Posterior vena cava (tissue), 2 donors: ENCODE measurements around the gene DHRSX. TPM values are rescaled to one million over a fixed set of nuclear protein-coding genes. Genes with fewer than 3 reads are reported as not detected.
A peak's percentile ranks its signal among the peaks of the same experiment; 100 is the strongest.
"Not testable (repeated sequence)": the region's sequence is repeated elsewhere in the genome, so short reads cannot be mapped to it uniquely, and the experiment has no call there.

Experiments
- DNase-seq: peaks from one replicate; pipeline ENCODE4 v3.0.0-alpha.2; 2020; ENCODE audit warnings: low spot score
- intact Hi-C, 2 donors: fragments of 100-400 bp; cut with DNase I; formaldehyde crosslinking; loops; one replicate each; pipeline versions ENCODE4 v1.14.1 to v1.14.2; 2022 to 2023
- total RNA-seq, 2 donors: library from RNA; stranded (reverse); fragmentation: NEBNext Ultra II Directional; extraction: Animal tissue kit (Norgen Biotek cat#: 25700); gene quantifications; one replicate each; pipeline ENCODE4 v1.2.1, GENCODE V29; 2021
- donor health status: DM: yes; HTN: yes; CAD: no.
- donor health status: DM: yes; HTN: yes; CAD: no.

The DHRSX gene
- total RNA-seq, 2 donors from 2014 or later: 16.0 to 18.9 TPM

DNA sequence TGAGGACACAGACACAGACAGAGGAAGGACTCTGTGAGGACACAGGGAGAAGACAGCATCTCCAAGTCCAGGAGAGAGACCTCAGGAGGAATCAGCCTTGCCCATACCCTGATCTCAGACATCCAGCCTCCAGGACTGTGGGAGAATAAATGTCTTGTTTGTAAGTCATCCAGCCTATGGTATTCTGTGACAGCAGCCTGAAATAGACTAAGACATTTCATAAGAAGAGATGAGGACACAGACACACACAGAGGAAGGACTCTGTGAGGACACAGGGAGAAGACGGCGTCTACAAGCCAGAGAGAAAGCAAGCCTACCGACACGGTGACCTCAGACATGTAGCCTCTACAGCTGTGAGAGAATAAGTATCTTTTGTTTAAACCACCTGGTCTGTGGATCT is 112.1 kb downstream of the DHRSX start:
- no peak for DNase-seq

DNA sequence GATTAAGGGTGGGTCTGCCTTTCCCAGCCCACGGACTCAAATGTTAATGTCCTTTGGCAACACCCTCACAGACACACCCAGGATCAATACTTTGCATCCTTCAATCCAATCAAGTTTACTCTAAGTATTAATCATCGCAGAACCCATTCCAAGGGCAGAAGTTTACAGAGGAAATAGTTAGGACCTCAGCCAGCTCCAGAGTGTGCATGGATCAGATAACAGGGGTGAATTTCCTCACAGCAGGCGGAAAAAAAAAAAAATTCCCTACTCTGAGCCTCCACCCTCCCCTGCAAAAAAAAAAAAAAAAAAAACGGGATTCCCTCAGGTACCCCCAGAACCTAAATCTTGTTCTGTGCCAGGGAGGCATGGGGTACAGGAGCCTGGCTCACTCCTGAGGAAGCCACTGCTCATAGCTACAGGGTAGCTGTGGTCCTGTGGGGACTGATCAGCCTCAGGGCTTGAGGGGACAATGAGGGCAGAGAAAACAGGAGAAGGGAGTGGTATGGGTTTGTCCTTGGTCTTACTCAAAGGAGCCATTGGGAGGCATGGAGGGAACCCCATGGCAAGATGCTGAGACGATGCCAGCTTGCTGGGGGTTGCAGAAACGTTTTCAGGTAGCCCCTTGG is 113.0 kb downstream of the DHRSX start:
- DNase-seq: peak; percentile 35
- intact Hi-C loops: no loop called here

More for the DNA sequence above, 112.1 kb downstream of the DHRSX start:
- intact Hi-C loops: no loop called here

DNA sequence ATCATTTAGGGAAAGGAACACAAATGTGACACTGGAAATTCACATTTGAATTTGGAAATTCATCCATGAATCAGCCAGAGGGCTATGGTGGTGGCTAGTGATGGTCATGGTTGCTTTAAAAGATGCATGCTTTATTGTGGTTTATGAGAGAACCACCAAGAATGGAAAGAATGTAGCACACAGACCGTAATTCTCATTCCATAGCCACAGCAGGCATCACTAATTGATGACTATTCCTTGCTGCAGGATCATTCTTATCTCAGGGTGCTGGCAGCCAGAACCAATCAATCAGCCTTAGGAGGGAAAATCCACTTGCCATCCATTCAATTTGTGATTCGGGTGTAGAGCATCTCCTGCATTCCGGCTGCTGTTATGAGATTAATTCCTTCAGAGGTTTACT is 115.6 kb downstream of the DHRSX start:
- intact Hi-C loops: no loop called here
- peak; percentile 2 for DNase-seq

DNA sequence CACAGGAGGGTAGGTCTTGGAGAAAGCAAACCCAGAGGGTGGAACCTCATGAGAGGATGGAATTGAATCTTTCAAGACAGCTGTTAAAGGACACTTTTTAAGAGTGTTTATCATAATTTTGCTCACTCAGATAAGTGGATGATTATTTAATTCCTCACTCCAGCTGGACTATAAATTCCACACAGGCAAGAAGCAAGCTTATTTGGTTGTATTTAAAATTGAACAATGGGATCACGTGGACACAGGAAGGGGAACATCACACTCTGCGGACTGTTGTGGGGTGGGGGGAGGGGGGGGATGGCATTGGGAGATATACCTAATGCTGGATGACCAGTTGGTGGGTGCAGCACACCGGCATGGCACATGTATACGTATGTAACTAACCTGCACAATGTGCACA is 116.3 kb downstream of the DHRSX start:
- intact Hi-C loops: no loop called here

DNA sequence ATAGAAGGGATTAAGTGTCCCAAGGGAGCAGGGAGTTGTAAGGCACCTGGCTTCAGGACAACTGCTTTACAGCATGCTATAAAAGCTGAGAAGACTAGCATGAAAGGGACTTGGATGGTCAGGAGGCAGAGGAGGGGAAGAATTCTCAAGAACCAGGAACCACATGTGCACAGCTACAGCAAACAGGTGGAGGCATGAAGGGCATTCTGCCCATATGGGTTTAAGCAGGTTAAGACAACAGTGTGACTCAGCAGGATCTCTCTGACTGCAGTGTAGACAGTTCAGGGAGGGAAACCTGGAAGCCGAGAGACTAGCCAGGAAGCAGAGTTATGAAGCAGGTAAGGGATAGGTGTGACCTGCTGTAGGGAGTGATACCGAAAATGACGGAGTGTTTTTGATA is 117.0 kb downstream of the DHRSX start:
- intact Hi-C loops: no loop called here
- no peak for DNase-seq

More for the DNA sequence above, 116.3 kb downstream of the DHRSX start:
- DNase-seq: no peak

DNA sequence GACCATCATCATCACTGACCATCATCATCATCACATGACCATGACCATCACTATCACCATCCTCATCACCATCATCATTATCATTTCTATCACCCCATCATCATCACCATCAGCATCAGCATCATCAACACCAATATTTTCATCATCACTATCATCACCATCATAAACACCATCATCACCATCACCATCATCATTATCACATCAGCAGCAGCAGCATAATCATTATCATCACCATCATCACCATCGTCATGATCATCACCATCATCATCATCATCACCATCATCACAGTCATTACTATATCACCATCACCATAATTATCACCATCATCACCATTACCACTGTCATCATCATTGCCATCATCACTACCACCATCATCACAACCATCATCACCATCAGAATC is 117.6 kb downstream of the DHRSX start:
- no peak for DNase-seq
- intact Hi-C loops: no loop called here

DNA sequence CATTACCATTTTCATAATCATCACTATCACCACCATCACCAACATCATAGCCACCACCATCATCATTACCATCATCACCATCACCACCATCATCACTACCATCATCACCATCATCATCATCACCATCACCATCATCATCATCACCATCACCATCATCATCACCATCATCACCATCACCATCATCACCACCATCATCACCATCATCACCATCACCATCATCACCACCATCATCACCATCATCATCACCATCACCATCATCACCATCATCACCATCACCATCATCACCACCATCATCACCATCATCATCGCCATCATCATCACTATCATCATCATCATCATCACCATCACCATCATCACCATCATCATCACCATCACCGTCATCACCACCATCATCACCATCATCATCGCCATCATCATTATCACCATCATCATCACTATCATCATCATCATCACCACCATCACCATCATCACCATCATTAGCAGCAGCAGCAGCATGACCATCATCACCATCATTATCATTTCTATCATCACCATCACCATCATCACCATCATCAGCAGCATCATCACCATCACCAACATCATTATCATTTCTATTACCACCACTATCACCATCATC is 118.2 kb downstream of the DHRSX start:
- DNase-seq, intact Hi-C loops: not testable (repeated sequence)

DNA sequence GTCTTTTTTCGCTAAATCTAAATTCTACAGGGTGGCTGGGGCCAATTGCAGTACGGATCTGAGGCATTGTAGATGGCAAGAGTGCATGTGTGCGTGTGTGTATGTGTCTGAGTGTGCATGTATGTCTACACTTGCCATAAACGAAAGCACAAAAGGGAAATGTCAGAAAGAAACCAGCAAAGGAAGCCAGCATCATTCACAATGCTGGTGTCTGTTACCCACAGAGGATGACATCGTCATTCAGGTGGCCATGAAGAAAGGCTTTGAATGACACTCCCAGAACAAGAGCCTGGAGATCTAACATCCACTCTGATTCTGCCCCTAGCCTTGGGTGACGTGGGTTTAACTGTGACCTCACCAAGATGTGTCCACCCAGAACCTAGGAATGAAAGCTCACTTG is 124.6 kb downstream of the DHRSX start:
- DNase-seq: no peak
- intact Hi-C loops: no loop called here

DNA sequence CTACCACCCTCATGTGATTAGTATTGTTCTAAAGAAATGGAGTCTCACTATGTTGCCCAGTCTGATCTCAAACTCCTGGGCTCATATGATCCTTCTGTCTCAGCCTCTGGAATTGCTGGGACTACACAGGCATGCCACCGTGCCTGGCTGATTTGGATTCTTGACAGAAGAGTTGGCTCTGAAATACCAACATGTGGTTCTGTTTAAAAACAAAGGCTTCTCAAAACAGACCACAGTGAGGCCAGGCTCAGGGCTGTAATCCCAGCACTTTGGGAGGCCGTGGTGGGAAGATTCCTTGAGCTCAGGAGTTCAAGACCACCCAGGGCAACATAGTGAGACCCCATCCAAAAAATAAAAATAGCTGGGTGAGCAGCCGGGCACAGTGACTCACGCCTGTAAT is 126.7 kb downstream of the DHRSX start:
- intact Hi-C loops: no loop called here
- DNase-seq: no peak

DNA sequence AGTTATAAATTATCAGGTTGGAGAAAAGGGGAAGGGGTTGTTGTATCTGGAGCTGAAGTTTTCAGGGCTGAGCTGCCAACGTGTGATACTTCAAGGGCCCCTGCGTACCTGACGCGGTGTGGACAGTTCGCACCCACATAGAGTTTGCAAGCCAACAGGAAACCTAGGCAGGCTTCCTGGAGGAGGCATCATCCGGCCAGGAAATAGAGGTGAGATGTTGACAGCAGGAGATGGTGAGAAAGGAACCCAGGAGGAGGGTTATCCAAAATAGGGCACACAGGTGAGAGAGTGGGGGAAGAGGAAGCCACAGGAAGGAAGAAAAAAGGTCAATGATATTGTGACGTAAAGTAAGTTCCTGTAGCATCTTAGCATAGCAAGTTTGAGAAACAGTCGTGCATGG is 127.2 kb downstream of the DHRSX start:
- DNase-seq: no peak
- intact Hi-C loops: no loop called here

DNA sequence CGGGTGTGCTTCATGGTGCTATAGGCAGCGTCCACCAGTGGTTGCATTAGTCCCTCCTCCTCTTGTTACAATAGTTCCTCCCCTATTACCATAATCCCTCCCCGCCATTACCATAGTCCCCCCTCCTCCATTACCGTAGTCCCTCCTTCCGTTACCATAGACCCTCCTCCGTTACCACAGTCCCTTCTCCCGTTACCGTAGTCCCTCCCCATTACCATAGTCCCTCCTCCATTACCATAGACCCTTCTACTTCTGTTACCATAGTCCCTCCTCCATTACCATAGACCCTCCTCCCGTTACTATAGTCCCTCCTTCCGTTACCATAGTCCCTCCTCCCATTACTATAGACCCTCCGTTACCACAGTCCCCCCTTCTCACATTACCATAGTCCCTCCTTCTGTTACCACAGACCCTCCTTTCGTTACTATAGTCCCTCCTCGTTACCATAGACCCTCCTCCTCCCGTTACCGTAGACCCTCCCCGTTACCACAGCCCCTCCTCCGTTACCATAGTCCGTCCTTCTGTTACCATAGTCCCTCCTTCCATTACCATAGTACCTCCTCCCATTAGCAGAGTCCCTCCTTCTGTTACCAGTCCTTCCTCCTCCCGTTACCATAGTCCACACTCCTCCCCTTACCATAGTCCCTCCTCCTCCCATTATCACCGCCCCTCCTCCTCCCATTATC is 129.6 kb downstream of the DHRSX start:
- DNase-seq: no peak
- intact Hi-C loops: no loop called here

DNA sequence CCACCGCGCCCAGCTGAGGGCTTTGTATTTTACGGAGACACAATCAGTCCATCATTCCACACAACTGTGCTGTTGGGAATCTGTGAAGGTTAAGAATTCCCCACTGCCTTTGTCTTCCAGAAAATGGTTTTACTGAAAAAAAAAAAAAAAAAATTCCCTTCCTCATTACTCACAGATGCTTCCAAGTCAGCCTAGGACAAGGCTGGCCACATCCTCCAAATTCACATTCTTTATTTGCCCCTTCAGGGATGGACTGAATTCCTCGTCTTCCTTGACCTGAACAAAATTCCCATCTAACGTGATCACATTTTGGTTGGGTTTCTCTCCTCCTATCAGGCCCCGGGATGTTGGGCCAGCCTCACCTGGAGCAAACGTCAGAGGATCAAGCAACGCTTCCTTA is 130.3 kb downstream of the DHRSX start:
- no peak for DNase-seq
- intact Hi-C loops: no loop called here

DNA sequence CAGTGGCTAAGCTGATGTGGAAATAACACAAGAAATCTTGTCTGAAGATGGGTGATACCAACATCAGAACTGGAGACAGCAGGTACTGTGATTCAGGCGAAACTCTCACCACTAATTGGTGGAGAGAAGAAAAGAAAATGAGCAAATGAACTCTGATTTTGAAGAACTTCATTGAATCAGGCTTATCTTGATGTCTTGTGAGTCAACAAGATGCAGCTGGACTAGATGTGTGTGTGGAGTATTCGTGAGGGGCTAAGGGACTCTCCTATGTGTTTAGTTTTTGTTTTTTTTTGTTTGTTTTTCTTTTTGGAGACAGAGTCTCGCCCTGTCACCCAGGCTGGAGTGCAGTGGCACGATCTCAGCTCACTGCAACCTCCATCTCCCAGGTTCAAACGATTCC is 131.6 kb downstream of the DHRSX start:
- intact Hi-C loops: loop anchor here in 1 of 2 donors (5.0 kb wide), 1 partner anchor 733 kb away; no protein-coding TSS in a partner anchor

DNA sequence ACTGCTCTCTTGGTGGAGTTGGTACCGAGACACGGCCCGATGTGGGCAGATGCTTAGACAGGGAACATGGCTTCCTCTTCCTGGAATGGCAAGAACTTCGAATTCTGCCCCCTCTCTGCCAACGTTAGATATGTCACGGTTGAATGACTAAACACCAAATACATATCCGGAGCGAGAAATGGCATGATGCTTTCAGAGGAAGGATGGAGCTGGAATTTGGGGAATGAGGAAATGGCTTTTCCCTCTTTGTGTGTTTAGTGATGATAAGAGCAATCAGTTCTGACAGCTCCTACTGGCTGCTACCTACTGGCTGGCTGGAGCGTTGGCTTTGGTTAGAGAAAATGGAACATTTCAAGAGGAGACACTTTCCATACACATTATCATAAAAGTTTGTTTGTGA is 140.0 kb downstream of the DHRSX start:
- intact Hi-C loops: no loop called here
- no peak for DNase-seq

More for the DNA sequence above, 131.6 kb downstream of the DHRSX start:
- no peak for DNase-seq

DNA sequence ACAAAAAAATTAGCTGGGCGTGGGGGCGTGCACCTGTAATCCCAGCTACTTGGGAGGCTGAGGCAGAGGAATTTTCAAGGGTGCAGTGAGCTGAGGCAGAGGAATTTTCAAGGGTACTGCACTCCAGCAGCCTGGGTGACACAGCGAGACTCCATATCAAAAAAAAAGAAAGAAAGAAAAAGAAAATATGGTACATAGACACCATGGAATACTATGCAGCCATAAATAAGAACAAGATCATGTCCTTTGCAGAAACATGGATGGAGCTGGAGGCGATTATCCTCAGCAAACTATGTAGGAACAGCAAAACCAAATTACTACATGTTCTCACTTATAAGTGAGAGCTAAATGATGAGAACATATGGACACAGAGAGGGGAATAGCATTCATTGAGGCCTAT is 141.3 kb downstream of the DHRSX start:
- intact Hi-C loops, DNase-seq: not testable (repeated sequence)

DNA sequence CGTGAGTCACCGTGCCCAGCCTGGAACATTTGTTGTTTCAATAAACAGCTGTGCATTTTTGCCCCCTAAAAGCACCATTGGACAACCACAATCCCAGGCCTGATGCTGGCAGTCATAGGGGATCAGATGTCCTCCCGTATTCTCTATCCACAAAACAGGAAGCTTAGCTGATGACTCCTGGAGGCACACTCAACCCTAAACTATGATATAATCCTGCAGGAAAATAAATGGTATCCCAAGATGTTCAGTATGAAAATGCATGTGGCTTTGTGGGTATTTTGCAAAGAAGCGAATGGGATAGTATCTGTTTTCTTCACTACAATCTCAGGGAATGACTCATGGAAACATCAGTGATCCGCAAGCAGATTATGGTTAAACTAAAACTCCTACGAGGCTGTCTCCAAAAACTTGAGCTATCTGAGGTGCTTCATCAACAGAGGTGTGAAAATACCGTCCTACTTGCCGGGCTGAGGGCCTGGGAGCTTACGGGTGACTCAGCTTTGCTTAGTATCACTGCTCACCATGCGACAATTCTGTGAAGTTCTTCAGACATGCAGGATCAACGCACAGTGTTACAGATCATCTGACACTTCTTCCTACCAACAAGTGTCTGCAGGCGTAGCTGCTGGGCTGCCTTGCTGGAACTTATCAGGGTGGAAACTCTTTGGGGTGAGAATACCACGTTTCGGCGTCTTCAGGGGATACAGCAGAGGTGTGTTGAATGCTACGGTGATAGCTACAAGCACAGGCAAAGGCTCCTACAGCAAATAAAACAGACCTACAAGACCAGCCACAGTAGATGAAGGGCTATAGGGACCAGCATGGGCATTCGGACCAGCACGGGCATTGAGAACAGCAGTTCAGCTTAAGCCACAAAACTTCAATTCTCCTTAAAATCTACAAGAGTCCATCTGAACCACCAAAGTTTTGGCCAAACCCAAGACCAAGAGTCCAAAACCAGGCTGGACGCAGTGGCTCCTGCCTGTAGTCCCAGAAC is 148.5 kb downstream of the DHRSX start:
- no peak for DNase-seq
- intact Hi-C loops: no loop called here

DNA sequence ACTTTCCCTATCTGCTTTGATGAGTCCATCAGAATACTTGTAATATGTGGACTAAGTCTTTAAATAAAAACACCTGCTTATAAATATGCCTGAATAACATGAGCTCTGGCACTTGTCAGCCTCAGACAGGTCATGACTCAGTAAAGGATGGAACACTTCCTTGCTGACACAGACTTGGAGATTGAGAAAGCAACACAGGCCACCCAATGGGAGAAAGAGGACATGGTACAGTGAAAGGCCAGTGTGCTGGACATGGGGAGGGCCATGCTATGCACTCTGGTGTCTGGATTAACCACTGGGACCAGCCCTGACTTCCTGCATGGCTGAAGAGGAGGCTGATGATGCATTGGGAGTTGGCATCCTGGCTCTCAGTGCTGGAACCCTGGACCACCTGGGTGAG is 149.5 kb downstream of the DHRSX start:
- no peak for DNase-seq
- intact Hi-C loops: no loop called here

DNA sequence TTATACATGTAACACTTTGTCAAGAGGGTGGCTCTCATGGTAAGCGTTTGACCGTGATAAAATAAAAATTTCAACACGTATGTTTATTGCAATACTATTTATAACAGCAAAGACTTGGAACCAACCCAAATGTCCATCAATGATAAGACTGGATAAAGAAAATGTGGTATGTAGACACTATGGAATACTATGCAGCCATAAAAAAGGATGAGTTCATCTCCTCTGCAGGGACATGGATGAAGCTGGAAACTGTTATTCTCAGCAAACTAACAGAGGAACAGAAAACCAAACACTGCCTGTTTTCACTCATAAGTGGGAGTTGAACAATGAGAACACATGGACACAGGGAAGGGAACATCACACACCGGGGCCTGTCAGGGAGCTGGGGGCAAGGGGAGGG is 150.1 kb downstream of the DHRSX start:
- intact Hi-C loops, DNase-seq: not testable (repeated sequence)

DNA sequence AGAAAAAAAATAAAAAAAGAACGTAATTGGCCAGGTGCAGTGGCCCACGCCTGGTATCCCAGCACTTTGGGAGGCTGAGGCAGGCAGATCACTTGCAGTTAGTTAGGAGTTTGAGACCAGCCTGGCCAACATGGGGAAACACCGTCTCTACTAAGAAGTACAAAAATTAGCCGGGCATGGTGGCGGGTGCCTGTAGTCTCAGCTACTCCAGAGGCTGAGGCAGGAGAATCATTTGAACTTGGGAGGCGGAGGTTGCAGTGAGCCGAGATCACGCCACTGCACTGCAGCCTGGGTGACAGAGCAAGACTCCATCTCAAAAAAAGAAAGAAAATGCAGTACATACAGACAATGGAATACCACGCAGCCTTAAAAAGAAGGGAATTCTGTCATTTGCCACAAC is 150.7 kb downstream of the DHRSX start:
- DNase-seq, intact Hi-C loops: not testable (repeated sequence)

DNA sequence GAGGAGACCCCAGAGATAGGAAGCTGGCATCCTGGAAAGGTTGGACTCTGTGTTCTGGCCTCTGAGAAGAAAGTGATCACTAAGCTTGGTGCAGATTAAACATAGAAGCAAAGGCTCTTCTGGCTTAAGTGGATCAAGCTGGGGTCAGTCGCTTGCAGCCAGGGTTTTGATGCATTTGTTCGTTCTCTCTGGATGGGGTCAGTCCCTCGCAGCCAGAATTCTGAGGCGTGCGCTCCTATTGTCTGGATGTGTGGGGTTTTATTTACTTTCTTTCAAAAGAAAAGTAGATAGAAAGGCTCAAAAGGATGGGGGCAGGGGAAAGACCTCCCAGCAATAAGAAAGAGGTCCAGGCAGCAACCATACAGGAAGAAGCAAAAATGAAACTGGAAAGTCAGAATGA is 152.6 kb downstream of the DHRSX start:
- intact Hi-C loops: no loop called here
- DNase-seq: no peak
